Transverse colon (tissue), 4 donors: ENCODE measurements around the gene RAB40C.

ENCODE experiments used
- CTCF ChIP-seq, 5 experiments: fragments of 200-600 bp in 3 of 5; fragments of 450-650 bp in 2 of 5; sonication (generic) in 3 of 5; IDR thresholded peaks; 1 replicate in 2 of 5; 2 replicates in 3 of 5; pipeline ENCODE4 v1.5.1; 2016 to 2017; ENCODE audit warnings: antibody characterized with exemption in 5 of 5, inconsistent platforms in 3 of 5, mild to moderate bottlenecking in 2 of 5, moderate library complexity in 1 of 5
- POLR2A ChIP-seq: fragments of 450-650 bp; IDR thresholded peaks from one replicate; pipeline ENCODE4 v1.6.1; 2016; ENCODE audit warnings: antibody characterized with exemption, mild to moderate bottlenecking, moderate library complexity
- POLR2AphosphoS5 ChIP-seq, 3 donors: sonication (generic); formaldehyde crosslinking; IDR thresholded peaks; one replicate each; pipeline ENCODE4 v1.6.1; 2016; ENCODE audit warnings: antibody characterized with exemption in 3 of 3

DNA sequence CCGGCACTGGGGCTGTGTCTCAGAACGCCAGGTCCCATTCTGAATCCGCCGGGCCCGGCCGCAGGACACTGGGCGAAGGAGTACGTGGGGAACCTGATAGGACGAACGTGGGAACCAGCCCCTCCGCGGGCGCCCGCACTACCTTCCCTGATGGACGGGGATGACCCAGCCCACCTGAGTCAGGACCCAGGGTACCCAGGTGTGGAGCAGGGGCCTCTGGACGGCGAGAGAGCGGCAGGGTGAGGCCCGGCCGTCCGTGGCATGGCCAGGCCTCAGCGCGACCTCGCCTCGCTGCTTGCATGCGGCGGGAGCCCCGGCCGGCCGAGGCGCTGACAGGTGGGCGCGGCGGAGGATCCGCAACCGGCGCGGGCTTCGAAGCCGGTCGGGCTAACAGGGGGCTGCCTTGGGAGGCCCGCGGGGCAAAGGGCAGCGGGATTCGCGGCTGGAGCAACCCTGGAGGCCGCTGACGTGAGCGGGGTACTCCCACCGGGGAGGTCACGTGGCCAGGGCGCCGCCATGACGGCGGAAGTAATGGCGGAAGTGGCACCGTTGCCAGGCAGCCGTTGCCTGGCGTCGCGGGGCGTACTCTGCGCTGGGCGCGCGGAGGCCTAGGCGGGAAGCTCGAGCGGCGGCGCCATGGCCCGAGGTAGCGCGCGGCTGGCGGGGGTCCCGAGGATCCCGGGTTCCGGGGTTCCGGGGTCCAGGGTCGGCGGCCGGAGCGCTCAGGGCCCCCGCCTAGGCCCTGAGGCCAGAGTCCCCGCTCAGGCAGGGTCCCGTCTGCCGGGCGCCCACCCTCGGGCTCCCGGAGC, 59.1 kb downstream of the RAB40C start, which contains the start of gene WDR90:
- TF ChIP-seq CTCF (IDR thresholded peaks at IDR 0.05) = no peak
- peak; percentile 73 for TF ChIP-seq POLR2A
- TF ChIP-seq POLR2AphosphoS5 (IDR thresholded peaks at IDR 0.05) = peak; percentile 66 to 90 (median 86)
